ENCODE data around the gene ZDBF2.
A peak's percentile ranks its signal among the peaks of the same experiment; 100 is the strongest.
"Not testable (repeated sequence)": the region's sequence is repeated elsewhere in the genome, so short reads cannot be mapped to it uniquely, and the experiment has no call there.

Gene ZDBF2

GRCh38 chr2:206259376-206260187, 14.9 kb upstream of the ZDBF2 start:
- no peak for DNase-seq

- peak; percentile 43 for DNase-seq
Measured at GRCh38 chr2:206260188-206261012, 14.1 kb upstream of the ZDBF2 start.

DNA sequence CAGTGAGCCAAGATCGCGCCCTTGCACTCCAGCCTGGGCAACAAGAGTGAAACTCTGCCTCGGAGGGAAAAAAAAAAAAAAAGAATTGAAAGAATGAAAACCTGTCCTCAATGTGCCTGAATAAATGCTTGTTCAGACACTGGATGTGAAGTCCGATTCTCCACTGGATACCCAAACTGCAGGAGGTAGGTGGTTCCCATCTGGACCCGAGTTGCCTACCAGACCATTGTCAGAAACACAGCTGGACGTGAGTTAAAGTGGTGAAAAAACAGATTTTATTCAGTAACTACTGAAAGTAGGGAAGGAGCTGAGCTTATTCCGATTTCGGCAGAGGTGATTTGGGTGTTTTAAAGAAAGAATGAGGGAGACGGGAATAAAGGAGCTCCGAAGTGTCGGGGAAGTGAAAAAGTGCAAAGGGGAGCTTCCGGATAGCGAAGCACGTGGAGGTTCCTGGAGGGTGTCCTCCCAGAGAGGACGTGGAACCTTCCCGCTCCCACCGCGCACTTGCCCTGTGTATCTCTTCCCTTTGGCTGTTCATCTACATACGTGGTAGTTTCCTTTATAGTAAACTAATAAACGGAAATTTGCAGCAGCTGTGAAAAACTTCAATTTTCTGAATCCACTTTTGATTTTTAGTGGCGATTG, 10.4 kb upstream of the ZDBF2 start:
- DNase-seq = no peak

- no peak for DNase-seq
Measured at GRCh38 chr2:206266130-206267125, 8.0 kb upstream of the ZDBF2 start.

GRCh38 chr2:206267567-206267966, 6.9 kb upstream of the ZDBF2 start:
- DNase-seq = no peak

DNA sequence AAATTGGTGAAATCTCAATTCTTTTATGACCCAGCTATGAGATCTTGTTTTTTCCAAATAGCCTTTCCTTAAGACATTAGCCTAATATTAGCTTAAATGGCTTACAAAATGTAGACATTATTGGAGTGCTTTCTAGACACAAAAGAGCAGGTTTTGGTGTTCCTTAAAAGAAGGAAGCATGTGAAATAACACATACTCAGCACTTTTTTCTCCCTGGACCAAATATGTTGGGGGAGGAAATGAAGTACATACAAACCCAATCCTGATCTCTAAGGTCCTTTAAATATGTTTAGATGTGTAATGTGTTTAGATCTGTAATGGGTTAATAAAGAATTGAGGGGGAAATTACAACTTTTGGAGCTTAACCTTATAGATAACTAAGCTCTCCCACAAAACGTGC, 3.4 kb upstream of the ZDBF2 start:
- DNase-seq = no peak

- DNase-seq = no peak
Measured at GRCh38 chr2:206273905-206274304, 558 bp upstream of the ZDBF2 start.

GRCh38 chr2:206275312-206276055, 1.0 kb downstream of the ZDBF2 start:
- DNase-seq = peak; percentile 29

- DNase-seq = no peak
Measured at GRCh38 chr2:206276169-206276942, 1.9 kb downstream of the ZDBF2 start.

- no peak for DNase-seq
Measured at GRCh38 chr2:206277503-206277902, 3.0 kb downstream of the ZDBF2 start.

DNA sequence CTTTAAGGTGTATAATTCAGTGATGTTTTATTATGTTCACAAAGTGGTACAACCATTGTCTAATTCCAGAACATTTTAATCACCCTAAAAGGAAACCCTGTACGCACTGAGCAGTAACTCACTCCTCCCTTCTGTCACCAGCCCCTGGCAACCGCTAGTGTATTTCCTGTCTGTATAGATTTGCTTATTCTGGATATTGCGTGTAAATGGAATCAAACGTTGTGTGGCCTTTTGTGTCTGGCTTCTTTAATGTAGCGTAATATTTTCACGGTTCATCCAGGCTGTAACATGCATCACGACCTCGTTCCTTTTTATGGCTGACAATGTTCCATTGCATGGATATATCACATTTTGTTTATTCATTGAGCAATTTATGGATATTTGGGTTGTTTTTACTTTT, 8.3 kb downstream of the ZDBF2 start:
- DNase-seq = no peak

GRCh38 chr2:206287197-206287596, 12.7 kb downstream of the ZDBF2 start:
- no peak for DNase-seq

DNA sequence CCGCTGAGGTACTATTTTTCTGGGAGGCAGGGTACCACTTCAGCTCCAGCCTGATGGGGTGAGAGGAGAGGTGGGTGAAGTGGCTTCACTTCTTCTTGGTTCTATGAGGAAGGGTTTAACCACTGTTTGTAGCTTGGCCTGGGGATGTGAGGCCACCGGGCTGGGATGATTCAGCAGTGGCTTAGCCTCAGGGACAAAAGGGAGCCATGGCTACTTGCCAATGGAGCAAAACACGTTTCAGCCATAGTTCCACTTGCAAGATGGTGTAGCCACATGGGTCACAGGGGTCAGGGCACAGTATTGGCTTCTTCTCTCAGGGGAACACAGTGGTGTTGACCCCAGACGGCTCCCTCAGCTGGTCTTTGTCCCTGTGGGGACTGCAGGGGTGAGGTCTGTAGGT, 14.9 kb downstream of the ZDBF2 start:
- DNase-seq = no peak

GRCh38 chr2:206296128-206296527, 21.7 kb downstream of the ZDBF2 start:
- peak; percentile 50 for DNase-seq

GRCh38 chr2:206299608-206300007, 25.1 kb downstream of the ZDBF2 start:
- DNase-seq = not testable (repeated sequence)

DNA sequence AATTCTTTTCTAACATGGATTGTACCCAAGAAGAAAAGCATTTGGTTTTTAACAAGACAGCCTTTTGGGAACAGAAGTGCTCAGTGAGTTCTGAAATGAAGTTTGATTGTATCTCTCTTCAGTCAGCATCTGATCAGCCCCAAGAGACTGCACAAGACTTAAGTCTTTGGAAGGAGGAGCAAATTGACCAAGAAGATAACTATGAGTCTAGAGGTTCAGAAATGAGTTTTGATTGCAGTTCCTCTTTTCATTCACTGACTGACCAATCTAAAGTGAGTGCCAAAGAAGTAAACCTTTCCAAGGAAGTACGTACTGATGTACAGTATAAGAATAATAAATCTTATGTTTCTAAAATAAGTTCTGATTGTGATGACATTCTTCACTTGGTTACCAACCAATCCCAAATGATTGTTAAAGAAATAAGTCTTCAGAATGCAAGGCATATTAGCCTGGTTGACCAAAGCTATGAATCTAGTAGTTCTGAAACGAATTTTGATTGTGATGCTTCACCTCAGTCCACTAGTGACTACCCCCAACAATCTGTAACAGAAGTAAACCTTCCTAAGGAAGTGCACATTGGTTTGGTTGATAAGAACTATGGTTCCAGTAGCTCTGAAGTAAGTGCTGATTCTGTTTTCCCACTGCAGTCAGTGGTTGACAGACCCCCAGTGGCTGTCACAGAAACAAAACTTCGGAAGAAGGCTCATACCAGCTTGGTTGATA, 31.2 kb downstream of the ZDBF2 start:
- no peak for DNase-seq

- DNase-seq = no peak
Measured at GRCh38 chr2:206311026-206311425, 36.6 kb downstream of the ZDBF2 start.

DNA sequence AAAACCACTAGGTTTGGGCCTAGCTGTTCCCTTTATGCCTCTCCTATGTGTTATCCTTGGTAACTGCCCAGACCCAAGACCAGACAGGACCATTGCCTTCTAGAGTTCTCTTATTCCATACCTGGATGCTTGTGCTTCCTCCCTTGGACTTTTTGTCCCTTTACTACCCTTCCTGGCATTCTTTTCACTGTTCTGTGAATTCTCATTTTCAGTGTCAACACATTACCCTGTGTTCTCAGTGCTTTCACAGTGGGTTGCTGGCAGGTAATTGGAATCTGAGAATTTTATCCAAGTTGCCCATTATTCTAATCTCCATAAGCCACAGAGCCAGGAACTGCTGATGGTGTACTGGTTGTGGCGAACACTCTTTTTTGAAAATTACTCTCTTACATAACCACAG, 41.7 kb downstream of the ZDBF2 start:
- no peak for DNase-seq

DNA sequence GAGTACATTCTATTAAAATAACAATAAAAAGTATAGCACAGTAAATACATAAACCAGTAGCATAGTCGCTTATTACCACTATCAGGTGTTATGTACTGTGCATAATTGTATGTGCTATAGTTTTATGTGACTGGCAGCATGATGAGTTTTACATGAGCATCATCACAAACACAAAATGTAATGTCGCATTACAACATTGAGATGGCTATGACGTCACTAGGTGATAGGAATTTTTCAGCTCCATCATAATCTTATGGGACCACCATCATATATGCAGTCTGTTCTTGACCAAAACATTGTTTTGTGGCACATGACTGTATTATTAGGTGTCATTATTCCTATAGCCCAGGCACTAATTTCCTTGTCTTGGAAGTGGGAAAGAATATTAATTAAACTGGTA, 48.6 kb downstream of the ZDBF2 start:
- DNase-seq = no peak

- no peak for DNase-seq
Measured at GRCh38 chr2:206323486-206323885, 49.0 kb downstream of the ZDBF2 start.

Data from HCEC 1CT (cell line).